Endodermal cell (in vitro differentiated cells): ENCODE data around the gene SSR3. TPM values are rescaled to one million over a fixed set of nuclear protein-coding genes. Genes with fewer than 3 reads are reported as not detected.
A peak's percentile ranks its signal among the peaks of the same experiment; 100 is the strongest.

Experiments
- DNase-seq: peaks from one replicate; pipeline ENCODE4 v3.0.0-alpha.2; 2017
- H3K27ac ChIP-seq: 2 replicates; pipeline ENCODE4 v1.5.1; 2013; ENCODE audit warnings: mild to moderate bottlenecking, low read depth, low read length, moderate library complexity
- H3K27me3 ChIP-seq: 2 replicates; pipeline ENCODE4 v1.6.1; 2013; ENCODE audit warnings: mild to moderate bottlenecking, low read length, moderate library complexity; ENCODE audit not compliant: insufficient read depth, control insufficient read depth, poor library complexity, severe bottlenecking
- H3K36me3 ChIP-seq: 2 replicates; pipeline ENCODE4 v1.7.0; 2013; ENCODE audit warnings: mild to moderate bottlenecking, low read length, moderate library complexity; ENCODE audit not compliant: control insufficient read depth, insufficient read depth
- H3K4me1 ChIP-seq: one replicate; pipeline ENCODE4 v1.7.0; 2013; ENCODE audit warnings: low read length; ENCODE audit not compliant: control insufficient read depth, insufficient read depth
- H3K4me3 ChIP-seq: 2 replicates; pipeline ENCODE4 v1.5.1; 2013; ENCODE audit warnings: mild to moderate bottlenecking, low read length, moderate library complexity
- H3K9ac ChIP-seq: 2 replicates; pipeline ENCODE4 v1.6.1; 2013; ENCODE audit warnings: mild to moderate bottlenecking, low read length, moderate library complexity; ENCODE audit not compliant: poor library complexity, severe bottlenecking; ENCODE audit errors: extremely low read depth
- H3K9me3 ChIP-seq: 2 replicates; pipeline ENCODE4 v1.6.1; 2013; ENCODE audit warnings: mild to moderate bottlenecking, low read length, moderate library complexity; ENCODE audit not compliant: control insufficient read depth
- H3K27ac Mint-ChIP-seq: 2 replicates; pipeline ENCODE4 v1.8.0; 2020; ENCODE audit warnings: mixed read lengths
- H3K27me3 Mint-ChIP-seq: 2 replicates; pipeline ENCODE4 v1.8.0; 2021; ENCODE audit warnings: mild to moderate bottlenecking, mixed read lengths; ENCODE audit not compliant: insufficient read depth
- H3K36me3 Mint-ChIP-seq: 2 replicates; pipeline ENCODE4 v1.8.0; 2020; ENCODE audit warnings: low read depth, mixed read lengths
- H3K4me1 Mint-ChIP-seq: 2 replicates; pipeline ENCODE4 v1.8.0; 2020; ENCODE audit warnings: mixed read lengths
- H3K4me3 Mint-ChIP-seq: 2 replicates; pipeline ENCODE4 v1.8.0; 2020; ENCODE audit warnings: mild to moderate bottlenecking, moderate library complexity, mixed read lengths
- H3K9me3 Mint-ChIP-seq: 2 replicates; pipeline ENCODE4 v1.8.0; 2020; ENCODE audit warnings: mild to moderate bottlenecking, mixed read lengths
- CTCF ChIP-seq: fragments of 200-600 bp; sonication (generic); conservative IDR thresholded peaks from 2 replicates; pipeline ENCODE4 v1.5.0; 2021; ENCODE audit warnings: antibody characterized with exemption, mild to moderate bottlenecking
- WGBS, 2 experiments: methylation state at CpG; one replicate each; pipeline versions ENCODE4 v1.1.5 to v1.1.7; 2013; ENCODE audit warnings: missing lambda C conversion rate in 2 of 2, mixed read lengths in 1 of 2; ENCODE audit not compliant: insufficient coverage in 1 of 2, insufficient read length in 1 of 2; 5-methylcytosine and 5-hydroxymethylcytosine counted together
- long read RNA-seq, 4 experiments: library from polyadenylated mRNA in 2 of 4; library from RNA in 1 of 4; library from capped mRNA in 1 of 4; stranded (forward) in 3 of 4; unstranded in 1 of 4; transcript quantifications; one replicate each; pipeline ENCODE4 v2.0.0, GENCODE V29; 2020 to 2021; ENCODE audit warnings: inconsistent platforms in 1 of 4
- polyA plus RNA-seq, 2 experiments: library from polyadenylated mRNA; stranded (reverse); fragments of 50-300 nt; gene quantifications; one replicate each; pipeline ENCODE4 v1.2.3, GENCODE V29; 2013
- total RNA-seq, 2 donors: library from RNA; stranded (reverse); fragmentation: NEBNext Ultra II Directional in 1 of 2; extraction: Animal tissue kit (Norgen Biotek cat#: 25700) in 1 of 2; gene quantifications; 2 replicates in 1 of 2; 3 replicates in 1 of 2; pipeline ENCODE4 v1.2.1, GENCODE V29; 2021

SSR3 gene
- 100 to 1,000 TPM; 187 to 200 TPM for total RNA-seq
- polyA plus RNA-seq (2013, experiment 1 of 2): 163 TPM
- 164 TPM for polyA plus RNA-seq (2013, experiment 2 of 2)
- long read RNA-seq, experiment 1, transcript SSR3-201 (5 exons, 3,716 nt): major isoform, 39 of 100 reads
- long read RNA-seq, experiment 1, partial matches to known transcripts: 7 of 100 reads
- long read RNA-seq, experiment 1, other reads (novel, unspliced or antisense): 53 of 100 reads
- long read RNA-seq, experiment 2, transcript SSR3-201 (5 exons, 3,716 nt): major isoform, 105 of 128 reads
- long read RNA-seq, experiment 2, partial matches to known transcripts: 3 of 128 reads
- long read RNA-seq, experiment 2, other reads (novel, unspliced or antisense): 17 of 128 reads
- long read RNA-seq, experiment 3, transcript SSR3-205 (5 exons, 1,039 nt): minor isoform, 8 of 576 reads
- long read RNA-seq, experiment 3, transcript SSR3-204 (4 exons, 873 nt): minor isoform, 10 of 576 reads
- long read RNA-seq, experiment 3, transcript SSR3-201 (5 exons, 3,716 nt): major isoform, 540 of 576 reads
- long read RNA-seq, experiment 3, partial matches to known transcripts: 1 of 576 reads
- long read RNA-seq, experiment 3, other reads (novel, unspliced or antisense): 14 of 576 reads
- long read RNA-seq, experiment 4, transcript SSR3-201 (5 exons, 3,716 nt): major isoform, 262 of 333 reads
- long read RNA-seq, experiment 4, partial matches to known transcripts: 0 of 333 reads
- long read RNA-seq, experiment 4, other reads (novel, unspliced or antisense): 61 of 333 reads

- Mint-ChIP-seq H3K4me1 (peaks cover 9% of the 10 kb centered on the region), H3K27ac (peak within 1 kb of the TSS; percentile 98), H3K36me3 (peaks cover 34% of the 10 kb centered on the region), H3K27me3 (no peaks in the 10 kb centered on the region), H3K4me3 (peak within 1 kb of the TSS; percentile 95), H3K9me3 (no peaks in the 10 kb centered on the region)
- Histone ChIP-seq H3K36me3 (peaks cover 33% of the 10 kb centered on the region), H3K4me1 (no peaks in the 10 kb centered on the region), H3K4me3 (peak within 1 kb of the TSS; percentile 88), H3K27ac (peak within 1 kb of the TSS; percentile 86), H3K9me3 (no peaks in the 10 kb centered on the region), H3K27me3 (no peaks in the 10 kb centered on the region), H3K9ac (peak within 1 kb of the TSS; percentile 93)
- WGBS, 2 experiments: 10 to 11% methylated on average over 22 to 59 of the region's 60 CpGs
- peak; percentile 57 for TF ChIP-seq CTCF
- peak; percentile 99 for DNase-seq
These were observed at the start of gene SSR3 for GRCh38 chr3:156554842-156555687. Gene SSR3, minus strand, starts transcription at chr3:156555117. Its CDS starts 28 bp downstream, at chr3:156555089.

GRCh38 chr3:156604064-156604641 is 49.2 kb upstream of the SSR3 start:
- no peak overlapping the region for H3K27ac ChIP-seq
- no peak overlapping the region for H3K27ac Mint-ChIP-seq
- no peaks in the 10 kb centered on the region for H3K36me3 Mint-ChIP-seq
- H3K36me3 ChIP-seq: no peaks in the 10 kb centered on the region
- peaks cover 10% of the 10 kb centered on the region for H3K4me1 ChIP-seq
- peaks cover 27% of the 10 kb centered on the region for H3K4me1 Mint-ChIP-seq
- peaks cover 2% of the 10 kb centered on the region for H3K27me3 Mint-ChIP-seq
- no peak overlapping the region for H3K4me3 ChIP-seq
- no peaks in the 10 kb centered on the region for H3K9me3 ChIP-seq
- 94 to 100% methylated on average over 1 to 2 of the region's 2 CpGs for WGBS, 2 experiments
- no peaks in the 10 kb centered on the region for H3K9me3 Mint-ChIP-seq
- TF ChIP-seq CTCF: no peak
- DNase-seq: no peak
- H3K27me3 ChIP-seq: no peaks in the 10 kb centered on the region
- H3K4me3 Mint-ChIP-seq: no peak overlapping the region
- no peak overlapping the region for H3K9ac ChIP-seq
